Measurements from ENCODE around the gene KRT9. TPM values are rescaled to one million over a fixed set of nuclear protein-coding genes. Genes with fewer than 3 reads are reported as not detected.
A peak's percentile ranks its signal among the peaks of the same experiment; 100 is the strongest.

KRT9 gene
- total and polyA plus RNA-seq, 7 experiments from 2014 or later: not detected

DNA sequence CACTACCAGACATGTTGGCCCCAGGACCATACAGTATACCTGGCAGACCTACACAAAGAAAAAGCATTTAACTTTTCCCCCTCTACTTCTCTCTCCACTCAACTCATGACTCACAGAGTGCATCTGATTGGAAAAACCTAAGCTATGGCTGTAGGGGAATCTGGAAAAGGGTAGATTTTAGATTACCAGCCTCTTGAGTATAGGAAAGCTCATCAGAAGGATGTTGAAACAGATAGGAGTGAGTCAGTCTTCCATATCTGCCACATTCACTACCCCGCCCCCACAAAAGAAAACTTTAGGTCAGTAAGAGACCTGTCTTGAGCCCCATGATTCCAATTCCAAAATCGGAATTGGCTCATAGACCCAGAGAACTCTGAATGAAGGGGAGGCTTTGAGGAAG lies 12.3 kb downstream of the KRT9 start:
- H3K4me3 ChIP-seq (ENCODE audit: low read length): no peak overlapping the region
- no peak overlapping the region for H3K4me3 Mint-ChIP-seq
- no peaks in the 10 kb centered on the region for H3K36me3 Mint-ChIP-seq
- no peaks in the 10 kb centered on the region for H3K4me1 ChIP-seq (ENCODE audit: control insufficient read depth in 2 of 2, insufficient read depth in 2 of 2, low read length in 2 of 2)
- H3K27ac Mint-ChIP-seq: no peak overlapping the region
- CTCF ChIA-PET: interaction anchor here (1.3 kb wide), 1 partner anchor 11 kb away, joined by 3 read pairs; no protein-coding TSS in a partner anchor
- POLR2A ChIA-PET: no interaction called here
- no peaks in the 10 kb centered on the region for H3K4me1 Mint-ChIP-seq
- ATAC-seq (no peak), DNase-seq (no peak)
- no peaks in the 10 kb centered on the region for H3K9me3 ChIP-seq (ENCODE audit: control insufficient read depth in 2 of 3, low read length in 3 of 3)
- peaks cover 28 to 45% (median 32%) of the 10 kb centered on the region in 5 donors for H3K27me3 Mint-ChIP-seq
- no peaks in the 10 kb centered on the region for H3K36me3 ChIP-seq (ENCODE audit: control insufficient read depth in 2 of 3, insufficient read depth in 3 of 3, low read length in 3 of 3)
- H3K27me3 ChIP-seq (ENCODE audit: control insufficient read depth in 2 of 2, insufficient read depth in 2 of 2, low read length in 2 of 2): no peaks in the 10 kb centered on the region
- no peak overlapping the region for H3K27ac ChIP-seq (ENCODE audit: low read depth, low read length)
- intact Hi-C loops (cut with micrococcal nuclease): no loop called here
- no peaks in the 10 kb centered on the region for H3K9me3 Mint-ChIP-seq

DNA sequence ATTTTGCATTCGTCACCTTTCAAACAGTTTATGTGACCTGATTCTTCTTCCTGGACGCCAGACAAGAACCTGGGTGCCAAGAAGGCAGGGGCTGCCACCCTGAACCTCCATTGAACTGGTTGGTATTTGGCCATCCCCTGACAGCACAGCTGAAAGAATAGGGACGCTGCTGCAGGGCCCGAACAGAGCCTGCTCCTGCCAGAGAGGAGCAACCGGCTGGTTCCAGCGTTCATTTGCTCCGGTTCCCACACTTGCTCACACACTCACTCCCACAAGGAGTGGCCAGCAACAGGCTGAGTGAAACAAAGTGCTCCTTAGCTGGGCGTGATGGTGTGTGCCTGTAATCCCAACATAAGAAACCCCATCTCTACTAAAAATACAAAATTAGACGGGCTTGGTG lies 14.9 kb downstream of the KRT9 start:
- no peaks in the 10 kb centered on the region for H3K36me3 Mint-ChIP-seq
- H3K9me3 Mint-ChIP-seq: no peaks in the 10 kb centered on the region
- Histone ChIP-seq H3K4me3 (ENCODE audit: low read length) (no peak overlapping the region), H3K27ac (ENCODE audit: low read depth, low read length) (no peak overlapping the region), H3K9me3 (ENCODE audit: control insufficient read depth in 2 of 3, low read length in 3 of 3) (no peaks in the 10 kb centered on the region), H3K27me3 (ENCODE audit: control insufficient read depth in 2 of 2, insufficient read depth in 2 of 2, low read length in 2 of 2) (no peaks in the 10 kb centered on the region), H3K4me1 (ENCODE audit: control insufficient read depth in 2 of 2, insufficient read depth in 2 of 2, low read length in 2 of 2) (no peaks in the 10 kb centered on the region), H3K36me3 (ENCODE audit: control insufficient read depth in 2 of 3, insufficient read depth in 3 of 3, low read length in 3 of 3) (no peaks in the 10 kb centered on the region)
- H3K4me1 Mint-ChIP-seq: peaks cover 0 to 4% (median 0%) of the 10 kb centered on the region in 7 donors
- H3K27ac Mint-ChIP-seq: no peak overlapping the region
- no peak overlapping the region for H3K4me3 Mint-ChIP-seq
- ATAC-seq: no peak
- H3K27me3 Mint-ChIP-seq: peaks cover 24 to 47% (median 36%) of the 10 kb centered on the region in 5 donors
- CTCF ChIA-PET: no interaction called here
- POLR2A ChIA-PET: no interaction called here
- DNase-seq: no peak
- intact Hi-C loops (cut with micrococcal nuclease): no loop called here

DNA sequence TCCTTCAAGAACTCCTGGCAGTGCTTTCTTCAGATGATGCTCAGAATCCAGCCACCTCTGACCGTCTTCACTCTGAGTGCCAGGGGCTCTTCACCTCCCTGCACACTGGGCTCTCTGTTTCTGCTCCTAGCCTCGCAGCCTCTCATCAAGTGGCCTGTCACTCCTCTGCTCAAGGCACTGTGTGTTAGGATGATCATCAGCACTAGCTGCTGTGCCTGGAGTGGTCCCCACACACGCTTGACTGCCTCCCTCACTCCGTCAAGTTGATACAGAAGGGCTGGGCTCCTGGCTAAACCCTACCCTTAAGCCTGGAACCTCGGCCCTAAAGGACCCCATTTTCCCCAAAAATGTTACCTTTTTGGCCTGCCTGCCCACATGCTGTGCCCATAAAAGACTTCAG lies 15.6 kb downstream of the KRT9 start:
- Histone ChIP-seq H3K36me3 (ENCODE audit: control insufficient read depth in 2 of 3, insufficient read depth in 3 of 3, low read length in 3 of 3) (no peaks in the 10 kb centered on the region), H3K27me3 (ENCODE audit: control insufficient read depth in 2 of 2, insufficient read depth in 2 of 2, low read length in 2 of 2) (no peaks in the 10 kb centered on the region), H3K27ac (ENCODE audit: low read depth, low read length) (no peak overlapping the region), H3K4me3 (ENCODE audit: low read length) (no peak overlapping the region), H3K4me1 (ENCODE audit: control insufficient read depth in 2 of 2, insufficient read depth in 2 of 2, low read length in 2 of 2) (no peaks in the 10 kb centered on the region), H3K9me3 (ENCODE audit: control insufficient read depth in 2 of 3, low read length in 3 of 3) (no peaks in the 10 kb centered on the region)
- H3K9me3 Mint-ChIP-seq: no peaks in the 10 kb centered on the region
- CTCF ChIA-PET: no interaction called here
- peaks cover 0 to 4% (median 0%) of the 10 kb centered on the region in 7 donors for H3K4me1 Mint-ChIP-seq
- intact Hi-C loops (cut with micrococcal nuclease): no loop called here
- no peak overlapping the region for H3K27ac Mint-ChIP-seq
- DNase-seq (no peak), ATAC-seq (no peak)
- H3K36me3 Mint-ChIP-seq: no peaks in the 10 kb centered on the region
- no peak overlapping the region for H3K4me3 Mint-ChIP-seq
- POLR2A ChIA-PET: no interaction called here
- H3K27me3 Mint-ChIP-seq: peaks cover 20 to 44% (median 38%) of the 10 kb centered on the region in 5 donors

DNA sequence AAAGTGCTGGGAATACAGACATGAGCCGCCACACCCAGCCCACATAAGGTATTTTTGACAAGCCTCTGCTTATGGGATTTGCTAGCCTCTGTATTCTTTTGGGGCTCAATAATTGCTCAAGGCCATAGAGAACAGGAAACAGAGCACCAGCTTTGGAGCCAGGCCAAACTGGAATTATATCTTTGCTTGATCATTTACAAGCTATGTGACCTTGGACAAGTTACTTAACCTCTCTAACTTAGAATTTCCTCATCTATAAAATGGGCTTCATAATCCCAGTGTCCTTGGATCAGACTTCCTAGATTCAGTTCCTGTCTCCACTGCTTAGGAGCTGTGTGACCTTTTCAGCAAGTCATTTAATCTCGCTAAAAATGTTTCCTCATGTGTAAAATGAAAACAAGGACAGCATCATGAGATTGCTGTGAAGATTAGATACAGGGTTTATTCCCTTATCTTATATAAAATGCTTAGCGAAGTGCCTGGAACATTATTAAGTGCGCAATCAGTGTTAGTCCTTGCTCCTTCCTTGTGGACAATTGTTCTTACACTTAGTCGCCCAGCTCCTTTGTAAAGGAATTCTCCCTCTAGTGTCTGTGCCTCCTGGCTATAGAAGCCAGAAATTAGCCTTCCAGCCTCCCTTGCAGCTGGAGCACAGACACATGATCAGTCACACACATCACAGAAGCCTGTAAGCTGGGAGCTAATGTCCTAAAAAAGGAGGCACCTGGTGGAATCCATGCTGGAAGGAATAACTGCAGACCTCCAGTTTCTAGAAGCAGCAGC lies 16.6 kb downstream of the KRT9 start:
- ChIA-PET POLR2A (no interaction called here), CTCF (no interaction called here)
- Mint-ChIP-seq H3K27me3 (peaks cover 18 to 40% (median 33%) of the 10 kb centered on the region in 5 donors), H3K27ac (no peak overlapping the region), H3K36me3 (no peaks in the 10 kb centered on the region), H3K4me3 (no peak overlapping the region), H3K4me1 (peaks cover 0 to 4% (median 0%) of the 10 kb centered on the region in 7 donors), H3K9me3 (no peaks in the 10 kb centered on the region)
- Histone ChIP-seq H3K27me3 (ENCODE audit: control insufficient read depth in 2 of 2, insufficient read depth in 2 of 2, low read length in 2 of 2) (no peaks in the 10 kb centered on the region), H3K36me3 (ENCODE audit: control insufficient read depth in 2 of 3, insufficient read depth in 3 of 3, low read length in 3 of 3) (no peaks in the 10 kb centered on the region), H3K27ac (ENCODE audit: low read depth, low read length) (no peak overlapping the region), H3K4me1 (ENCODE audit: control insufficient read depth in 2 of 2, insufficient read depth in 2 of 2, low read length in 2 of 2) (no peaks in the 10 kb centered on the region), H3K9me3 (ENCODE audit: control insufficient read depth in 2 of 3, low read length in 3 of 3) (no peaks in the 10 kb centered on the region), H3K4me3 (ENCODE audit: low read length) (no peak overlapping the region)
- intact Hi-C loops (cut with micrococcal nuclease): no loop called here
- DNase-seq: no peak
- no peak for ATAC-seq

DNA sequence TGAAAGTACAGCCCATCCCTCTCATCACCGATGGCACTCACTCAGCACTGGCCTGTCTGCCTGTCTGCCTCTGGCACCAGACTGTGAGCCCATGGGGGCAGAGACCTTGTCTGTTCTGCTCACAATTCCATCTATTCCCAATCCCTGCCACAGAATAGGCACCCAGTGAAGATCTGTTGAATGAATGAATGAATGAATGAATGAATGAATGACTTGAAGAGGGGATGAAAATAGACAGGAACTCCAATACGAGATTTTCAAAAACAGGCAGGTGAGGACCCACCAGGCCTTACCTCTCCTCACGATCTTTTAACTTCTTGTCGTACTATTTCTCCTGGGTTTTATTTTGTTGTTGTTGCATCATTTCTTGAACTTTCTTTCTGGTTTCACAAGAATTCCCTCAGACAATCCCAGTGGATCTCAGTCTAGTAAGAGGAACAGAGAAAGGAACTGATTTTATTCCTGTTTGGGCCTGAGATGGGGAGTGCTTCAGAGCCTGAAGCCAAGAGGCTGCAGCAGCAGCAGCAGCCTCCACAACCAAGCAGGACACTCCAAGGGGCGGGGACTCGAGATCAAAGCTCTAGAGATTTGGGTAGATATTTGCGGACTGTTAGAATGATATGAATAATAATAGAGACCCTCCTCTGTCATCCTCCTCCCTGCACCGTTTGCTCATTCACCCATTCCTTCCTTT lies 17.7 kb downstream of the KRT9 start:
- ATAC-seq (no peak), DNase-seq (no peak)
- H3K36me3 Mint-ChIP-seq: no peaks in the 10 kb centered on the region
- H3K4me1 Mint-ChIP-seq: peaks cover 3 to 10% (median 5%) of the 10 kb centered on the region in 7 donors
- H3K36me3 ChIP-seq (ENCODE audit: control insufficient read depth in 2 of 3, insufficient read depth in 3 of 3, low read length in 3 of 3): no peaks in the 10 kb centered on the region
- CTCF ChIA-PET: no interaction called here
- H3K4me3 Mint-ChIP-seq: no peak overlapping the region
- H3K9me3 ChIP-seq (ENCODE audit: control insufficient read depth in 2 of 3, low read length in 3 of 3): no peaks in the 10 kb centered on the region
- H3K9me3 Mint-ChIP-seq: no peaks in the 10 kb centered on the region
- POLR2A ChIA-PET: no interaction called here
- H3K4me3 ChIP-seq (ENCODE audit: low read length): no peak overlapping the region
- H3K27me3 Mint-ChIP-seq: peaks cover 9 to 34% (median 28%) of the 10 kb centered on the region in 5 donors
- no peaks in the 10 kb centered on the region for H3K27me3 ChIP-seq (ENCODE audit: control insufficient read depth in 2 of 2, insufficient read depth in 2 of 2, low read length in 2 of 2)
- H3K27ac Mint-ChIP-seq: peak overlapping the region in 1 of 9 donors; percentile 60
- intact Hi-C loops (cut with micrococcal nuclease): no loop called here
- H3K4me1 ChIP-seq (ENCODE audit: control insufficient read depth in 2 of 2, insufficient read depth in 2 of 2, low read length in 2 of 2): peaks cover 5 to 7% of the 10 kb centered on the region in 2 donors
- no peak overlapping the region for H3K27ac ChIP-seq (ENCODE audit: low read depth, low read length)

DNA sequence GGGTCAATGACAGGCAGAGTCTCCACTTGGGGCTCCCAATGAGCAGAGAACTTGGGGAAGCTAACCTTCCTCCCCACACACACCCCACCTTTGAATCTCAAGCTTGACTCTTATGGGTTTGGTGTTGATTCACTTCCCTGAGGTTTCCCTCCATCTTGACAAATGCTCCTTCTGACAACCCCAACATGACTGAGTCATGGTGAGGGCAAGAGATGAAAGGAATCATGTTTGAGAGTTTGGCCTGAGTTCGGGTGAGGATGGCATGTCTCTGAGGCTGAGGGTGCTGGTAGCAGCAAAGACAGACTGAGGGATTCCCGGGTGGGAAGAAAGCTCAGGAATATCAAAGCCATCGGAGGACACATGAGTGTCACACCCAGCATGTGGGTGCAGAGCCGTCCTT lies 18.7 kb downstream of the KRT9 start:
- ChIA-PET POLR2A (no interaction called here), CTCF (interaction anchor here (5.7 kb wide), 1 partner anchor 112 kb away, joined by 69 read pairs; no protein-coding TSS in a partner anchor)
- peaks cover 6 to 15% (median 12%) of the 10 kb centered on the region in 7 donors for H3K4me1 Mint-ChIP-seq
- H3K27ac Mint-ChIP-seq: no peak overlapping the region
- H3K4me3 Mint-ChIP-seq: no peak overlapping the region
- ATAC-seq (no peak), DNase-seq (no peak)
- H3K27me3 Mint-ChIP-seq: peaks cover 5 to 27% (median 21%) of the 10 kb centered on the region in 5 donors
- no peaks in the 10 kb centered on the region for H3K9me3 ChIP-seq (ENCODE audit: control insufficient read depth in 2 of 3, low read length in 3 of 3)
- no peaks in the 10 kb centered on the region for H3K36me3 ChIP-seq (ENCODE audit: control insufficient read depth in 2 of 3, insufficient read depth in 3 of 3, low read length in 3 of 3)
- no peaks in the 10 kb centered on the region for H3K9me3 Mint-ChIP-seq
- H3K36me3 Mint-ChIP-seq: no peaks in the 10 kb centered on the region
- H3K4me1 ChIP-seq (ENCODE audit: control insufficient read depth in 2 of 2, insufficient read depth in 2 of 2, low read length in 2 of 2): peaks cover 10 to 16% of the 10 kb centered on the region in 2 donors
- intact Hi-C loops (cut with micrococcal nuclease): no loop called here
- H3K4me3 ChIP-seq (ENCODE audit: low read length): no peak overlapping the region
- H3K27me3 ChIP-seq (ENCODE audit: control insufficient read depth in 2 of 2, insufficient read depth in 2 of 2, low read length in 2 of 2): no peaks in the 10 kb centered on the region
- H3K27ac ChIP-seq (ENCODE audit: low read depth, low read length): no peak overlapping the region
